Right lobe of liver (tissue), 6 donors: ENCODE measurements around the gene RFXAP. TPM values are rescaled to one million over a fixed set of nuclear protein-coding genes. Genes with fewer than 3 reads are reported as not detected.

ENCODE experiments used
- ATAC-seq, 4 donors: fragments of 200-7000 bp; cut with Tn5 transposase; one replicate each; pipeline ENCODE4 v1.9.1; 2020; ENCODE audit warnings: mild to moderate bottlenecking in 4 of 4, moderate library complexity in 4 of 4
- DNase-seq, 3 donors: peaks; one replicate each; pipeline ENCODE4 v3.0.0-alpha.2; 2020
- H3K27ac ChIP-seq, 3 donors: fragments of 200-600 bp; one replicate each; pipeline ENCODE4 v1.8.0; 2022
- H3K27me3 ChIP-seq, 2 donors: fragments of 200-600 bp; one replicate each; pipeline ENCODE4 v1.8.0; 2022
- H3K36me3 ChIP-seq, 4 donors: fragments of 200-600 bp; sonication (generic) in 1 of 4; one replicate each; pipeline versions ENCODE4 v1.5.1 to v1.8.0; 2017 to 2022; ENCODE audit warnings: control low read depth in 1 of 4
- H3K4me1 ChIP-seq, 4 donors: fragments of 200-600 bp; sonication (generic) in 1 of 4; one replicate each; pipeline versions ENCODE4 v1.5.1 to v1.8.0; 2017 to 2022; ENCODE audit warnings: control low read depth in 1 of 4
- H3K4me3 ChIP-seq, 3 donors: fragments of 200-600 bp; one replicate each; pipeline ENCODE4 v1.8.0; 2022
- H3K9me3 ChIP-seq, 4 donors: fragments of 200-600 bp; sonication (generic) in 1 of 4; one replicate each; pipeline versions ENCODE4 v1.5.1 to v1.8.0; 2017 to 2022; ENCODE audit warnings: control low read depth in 1 of 4
- CTCF ChIP-seq, 4 donors: fragments of 200-600 bp in 3 of 4; fragments of 450-650 bp in 1 of 4; IDR thresholded peaks; one replicate each; pipeline versions ENCODE4 v1.5.1 to v1.8.0; 2016 to 2022; ENCODE audit warnings: antibody characterized with exemption in 4 of 4, mild to moderate bottlenecking in 2 of 4
- POLR2A ChIP-seq: fragments of 450-650 bp; IDR thresholded peaks from one replicate; pipeline ENCODE4 v1.6.1; 2017; ENCODE audit warnings: antibody characterized with exemption, mild to moderate bottlenecking
- WGBS: methylation state at CpG from one replicate; pipeline ENCODE4 v1.1.6; 2018; ENCODE audit warnings: low coverage, low lambda C conversion rate; ENCODE audit not compliant: insufficient coverage; ENCODE audit errors: missing lambda C conversion rate; 5-methylcytosine and 5-hydroxymethylcytosine counted together
- intact Hi-C, 2 donors: fragments of 100-400 bp; cut with DNase I; formaldehyde crosslinking; loops; one replicate each; pipeline versions ENCODE4 v1.11.2 to v1.14.1; 2022
- total RNA-seq, 6 experiments: library from RNA; depleted of rRNA in 2 of 6; stranded (reverse); fragments of >200 nt in 2 of 6; fragmentation: NEBNext Ultra II Directional in 3 of 6; extraction: Animal tissue kit (Norgen Biotek cat#: 25700) in 3 of 6; gene quantifications; one replicate each; pipeline versions ENCODE4 v1.1.0 to v1.2.4, GENCODE V29; 2016 to 2023
- donor health status: DM: no; HTN: yes; CAD: no.
- donor health status: DM: no; HTN: no; CAD: no.
- donor health status: DM: no; HTN: no; CAD: no.
- donor health status: DM: no; HTN: yes; CAD: no.
- donor health status: DM: no; HTN: yes; CAD: no.

The RFXAP gene
- total RNA-seq, 6 experiments from 2014 or later = 0.50 to 1.6 (median 1.0) TPM

DNA sequence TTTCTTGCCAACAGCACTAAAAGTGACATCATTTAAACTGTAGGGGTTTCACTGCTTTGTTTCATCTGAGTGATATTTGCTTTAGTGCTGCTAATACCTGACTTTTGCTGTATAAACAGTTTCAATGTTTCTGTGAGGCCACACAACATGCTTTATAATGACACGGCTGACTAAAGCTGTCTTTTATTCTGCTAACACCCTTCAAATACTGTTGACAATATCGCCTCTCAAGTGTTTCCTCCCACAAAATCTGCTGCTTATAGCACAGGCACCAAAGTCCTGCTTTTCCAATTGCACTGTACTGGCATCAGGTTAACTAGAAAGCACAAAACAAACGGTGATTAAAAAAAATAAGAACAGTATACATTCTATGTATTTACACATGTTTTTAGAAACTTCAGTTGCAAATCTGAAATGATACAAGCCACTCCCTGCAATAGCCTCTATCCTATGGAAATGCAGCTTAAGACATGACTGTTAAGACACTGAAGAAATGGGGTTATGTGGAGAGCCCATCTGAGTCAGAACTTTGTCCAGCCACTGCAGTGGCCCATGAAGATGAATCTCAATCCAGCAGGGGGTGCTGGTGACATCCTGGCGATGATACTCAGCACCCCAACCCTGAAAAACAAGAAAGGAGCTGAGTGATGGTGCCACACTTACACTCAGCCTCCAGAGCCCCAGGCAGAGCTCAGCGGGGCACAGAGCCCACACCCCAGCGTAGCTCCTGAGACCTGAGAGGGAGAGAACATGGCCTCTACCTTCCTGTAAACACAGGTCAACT, 29.4 kb downstream of the RFXAP start:
- Histone ChIP-seq H3K4me3 (no peak overlapping the region), H3K9me3 (no peaks in the 10 kb centered on the region), H3K27me3 (no peaks in the 10 kb centered on the region), H3K4me1 (no peaks in the 10 kb centered on the region), H3K27ac (no peak overlapping the region), H3K36me3 (no peaks in the 10 kb centered on the region)
- ATAC-seq = peak in 3 of 4 donors; percentile 20 to 37 (median 21)
- intact Hi-C loops = no loop called here
- TF ChIP-seq POLR2A (no peak), CTCF (IDR thresholded peaks at IDR 0.05) (peak in 2 of 4 donors; percentile 13 to 23)
- 56% methylated on average over 5 of the region's 6 CpGs for WGBS
- DNase-seq = no peak

GRCh38 chr13:36850790-36851438, 31.9 kb downstream of the RFXAP start:
- Histone ChIP-seq H3K27me3 (no peaks in the 10 kb centered on the region), H3K36me3 (no peaks in the 10 kb centered on the region), H3K4me1 (no peaks in the 10 kb centered on the region), H3K9me3 (no peaks in the 10 kb centered on the region), H3K4me3 (no peak overlapping the region), H3K27ac (no peak overlapping the region)
- no peak for ATAC-seq
- WGBS = 82% methylated on average over 13 of the region's 13 CpGs
- TF ChIP-seq POLR2A (no peak), CTCF (IDR thresholded peaks at IDR 0.05) (no peak)
- intact Hi-C loops = loop anchor here in 1 of 2 donors (10.0 kb wide), 1 partner anchor 134 kb away; no protein-coding TSS in a partner anchor
- DNase-seq = no peak

DNA sequence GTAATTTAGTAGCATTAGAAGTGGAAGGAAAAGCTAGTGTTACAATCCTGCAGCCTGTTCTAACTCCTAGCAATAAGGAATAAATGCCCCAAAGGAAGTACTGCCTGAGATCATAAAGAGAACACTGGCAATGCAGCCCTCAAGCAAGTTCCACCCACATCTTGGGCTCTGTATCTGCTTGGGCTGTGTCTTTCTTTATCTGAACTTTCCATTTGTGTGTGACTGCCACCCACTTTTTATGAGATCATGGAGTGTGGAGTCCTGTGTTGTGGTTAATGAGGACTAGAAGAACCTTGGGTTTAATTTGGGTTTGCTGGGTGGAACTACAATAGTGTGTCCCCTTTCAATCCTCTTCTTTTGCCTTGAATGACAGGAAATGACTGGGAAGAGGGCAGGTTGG, 38.2 kb downstream of the RFXAP start:
- Histone ChIP-seq H3K36me3 (no peaks in the 10 kb centered on the region), H3K9me3 (no peaks in the 10 kb centered on the region), H3K27me3 (no peaks in the 10 kb centered on the region), H3K27ac (no peak overlapping the region), H3K4me3 (no peak overlapping the region), H3K4me1 (no peaks in the 10 kb centered on the region)
- intact Hi-C loops = loop anchor here in 1 of 2 donors (10.0 kb wide), 1 partner anchor 128 kb away; no protein-coding TSS in a partner anchor
- TF ChIP-seq CTCF (IDR thresholded peaks at IDR 0.05) (no peak), POLR2A (no peak)
- DNase-seq (no peak), ATAC-seq (no peak)

- Histone ChIP-seq H3K4me3 (no peak overlapping the region), H3K36me3 (no peaks in the 10 kb centered on the region), H3K27ac (no peak overlapping the region), H3K9me3 (no peaks in the 10 kb centered on the region), H3K4me1 (no peaks in the 10 kb centered on the region), H3K27me3 (no peaks in the 10 kb centered on the region)
- peak; percentile 35 to 52 (median 50) for TF ChIP-seq CTCF (IDR thresholded peaks at IDR 0.05)
- TF ChIP-seq POLR2A = no peak
- ATAC-seq = peak; percentile 77 to 92 (median 80)
- WGBS = 14% methylated on average over 3 of the region's 3 CpGs
- intact Hi-C loops = loop anchor here in 1 of 2 donors (10.0 kb wide), 1 partner anchor 127 kb away; no protein-coding TSS in a partner anchor
- no peak for DNase-seq
These were observed 39.3 kb downstream of the RFXAP start for GRCh38 chr13:36858290-36858689.
